ENCODE results near the gene EML3.

EML3 gene

DNA sequence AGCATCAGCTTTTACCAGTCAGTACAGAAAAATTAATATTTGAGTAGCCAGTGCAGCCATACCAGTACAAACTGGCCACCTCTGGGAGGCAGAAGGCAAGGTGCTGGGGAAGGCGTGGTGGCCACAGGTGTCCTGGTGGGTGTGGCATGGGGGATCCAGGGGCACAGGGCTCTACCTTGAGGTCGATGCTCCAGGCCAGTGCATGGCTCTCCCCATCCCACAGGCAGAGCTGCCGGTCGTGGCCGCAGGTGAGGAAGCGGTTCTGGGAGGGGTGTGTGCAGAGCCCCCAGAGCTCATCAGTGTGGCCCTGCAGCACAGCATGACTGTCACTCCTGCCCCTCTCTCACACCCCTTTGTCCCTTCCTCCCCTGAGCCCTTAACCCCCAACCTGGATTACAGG is 7.1 kb downstream of the EML3 start:
- H3K4me3 ChIP-seq (ENCODE audit: low read depth, low read length), result no peak overlapping the region
- H3K4me1 ChIP-seq, result no peaks in the 10 kb centered on the region
- no peaks in the 10 kb centered on the region for H3K9me3 ChIP-seq
- no peaks in the 10 kb centered on the region for H3K27me3 ChIP-seq
- DNase-seq, result no peak
- TF ChIP-seq, protein P1, sequence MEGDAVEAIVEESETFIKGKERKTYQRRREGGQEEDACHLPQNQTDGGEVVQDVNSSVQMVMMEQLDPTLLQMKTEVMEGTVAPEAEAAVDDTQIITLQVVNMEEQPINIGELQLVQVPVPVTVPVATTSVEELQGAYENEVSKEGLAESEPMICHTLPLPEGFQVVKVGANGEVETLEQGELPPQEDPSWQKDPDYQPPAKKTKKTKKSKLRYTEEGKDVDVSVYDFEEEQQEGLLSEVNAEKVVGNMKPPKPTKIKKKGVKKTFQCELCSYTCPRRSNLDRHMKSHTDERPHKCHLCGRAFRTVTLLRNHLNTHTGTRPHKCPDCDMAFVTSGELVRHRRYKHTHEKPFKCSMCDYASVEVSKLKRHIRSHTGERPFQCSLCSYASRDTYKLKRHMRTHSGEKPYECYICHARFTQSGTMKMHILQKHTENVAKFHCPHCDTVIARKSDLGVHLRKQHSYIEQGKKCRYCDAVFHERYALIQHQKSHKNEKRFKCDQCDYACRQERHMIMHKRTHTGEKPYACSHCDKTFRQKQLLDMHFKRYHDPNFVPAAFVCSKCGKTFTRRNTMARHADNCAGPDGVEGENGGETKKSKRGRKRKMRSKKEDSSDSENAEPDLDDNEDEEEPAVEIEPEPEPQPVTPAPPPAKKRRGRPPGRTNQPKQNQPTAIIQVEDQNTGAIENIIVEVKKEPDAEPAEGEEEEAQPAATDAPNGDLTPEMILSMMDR (IDR thresholded peaks at IDR 0.05; ENCODE audit: low read depth, low read length), result no peak
- no peaks in the 10 kb centered on the region for H3K36me3 ChIP-seq

DNA sequence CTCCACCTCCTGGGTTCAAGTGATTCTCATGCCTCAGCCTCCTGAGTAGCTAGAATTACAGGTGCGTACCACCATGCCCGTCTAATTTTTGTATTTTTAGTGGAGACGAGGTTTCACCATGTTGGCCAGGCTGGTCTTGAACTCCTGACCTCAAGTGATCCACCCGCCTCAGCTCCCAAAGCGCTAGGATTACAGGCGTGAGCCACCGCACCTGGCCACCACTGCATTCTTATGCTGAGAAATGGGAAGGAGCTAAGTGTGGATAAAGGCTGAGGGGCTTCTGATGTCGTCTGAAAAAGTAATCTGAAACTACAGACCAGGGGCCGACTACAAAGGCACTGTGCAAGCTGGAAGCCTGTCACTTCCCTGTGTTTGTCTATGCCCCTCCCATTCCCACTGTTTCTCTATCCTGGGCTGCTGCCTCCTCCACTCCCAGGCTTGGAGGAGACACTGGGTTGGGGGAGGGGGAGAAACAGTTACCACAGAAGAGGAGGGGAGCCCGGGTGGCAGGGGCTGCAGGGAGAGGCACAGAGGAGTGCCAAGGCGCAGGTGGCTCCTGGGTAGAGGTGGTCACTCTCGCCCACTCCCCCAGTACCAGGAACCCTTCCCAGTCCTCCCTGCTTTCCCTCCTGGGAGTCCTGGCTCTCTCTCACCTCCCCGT is 8.0 kb downstream of the EML3 start:
- no peaks in the 10 kb centered on the region for H3K27me3 ChIP-seq
- DNase-seq, result no peak
- H3K9me3 ChIP-seq, result no peaks in the 10 kb centered on the region
- TF ChIP-seq, protein P1 (IDR thresholded peaks at IDR 0.05; ENCODE audit: low read depth, low read length), result no peak
- no peak overlapping the region for H3K4me3 ChIP-seq (ENCODE audit: low read depth, low read length)
- peaks cover 3% of the 10 kb centered on the region; the same call in 1 of the 2 replicates for H3K36me3 ChIP-seq
- H3K4me1 ChIP-seq, result no peaks in the 10 kb centered on the region

DNA sequence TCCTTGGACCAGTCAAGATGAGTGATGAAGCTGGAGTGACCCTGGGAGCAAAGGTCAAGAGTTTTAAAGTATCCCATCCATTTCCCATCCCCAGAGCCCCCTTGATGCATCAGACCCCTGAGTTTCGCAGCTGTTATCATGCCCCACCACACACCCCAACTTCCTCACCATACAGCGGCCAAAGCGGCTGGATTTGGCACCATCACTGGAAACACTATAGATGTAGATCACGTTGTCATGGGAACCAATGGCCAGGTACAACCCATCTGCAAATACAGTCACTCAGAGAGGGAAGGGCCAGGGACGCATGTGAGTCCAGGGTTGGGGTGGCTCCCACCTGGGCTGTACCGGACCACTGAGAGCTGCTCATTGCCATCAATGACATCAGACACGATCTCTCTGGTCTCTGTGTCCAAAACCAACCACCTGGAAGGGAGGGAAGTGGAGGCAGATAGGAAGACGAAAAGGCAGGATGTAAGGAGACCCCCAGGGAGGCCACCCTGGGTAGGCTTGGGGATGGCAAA is 8.7 kb downstream of the EML3 start:
- H3K4me1 ChIP-seq, result no peaks in the 10 kb centered on the region
- no peak overlapping the region for H3K4me3 ChIP-seq (ENCODE audit: low read depth, low read length)
- H3K36me3 ChIP-seq, result peaks cover 3% of the 10 kb centered on the region; the same call in 1 of the 2 replicates
- no peaks in the 10 kb centered on the region for H3K9me3 ChIP-seq
- DNase-seq, result no peak
- no peaks in the 10 kb centered on the region for H3K27me3 ChIP-seq
- TF ChIP-seq, protein P1 (IDR thresholded peaks at IDR 0.05; ENCODE audit: low read depth, low read length), result no peak

DNA sequence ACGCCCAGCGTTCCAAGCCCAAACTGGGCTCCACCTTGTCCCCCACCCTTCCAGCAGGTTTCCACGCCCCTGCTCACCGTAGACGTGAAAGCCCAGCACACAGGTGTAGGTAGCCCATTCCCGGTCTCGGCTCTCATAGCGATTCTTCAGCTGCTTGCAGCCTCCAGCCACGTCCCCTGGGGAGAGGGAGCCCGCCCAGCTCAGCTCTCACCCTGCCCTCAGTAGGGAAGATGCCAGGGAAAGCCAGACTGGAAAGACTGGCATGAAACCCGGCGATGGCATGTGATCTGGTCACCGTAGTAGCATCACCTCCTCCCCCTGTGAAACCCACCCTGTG is 9.5 kb downstream of the EML3 start:
- H3K4me3 ChIP-seq (ENCODE audit: low read depth, low read length), result no peak overlapping the region
- no peaks in the 10 kb centered on the region for H3K27me3 ChIP-seq
- H3K4me1 ChIP-seq, result no peaks in the 10 kb centered on the region
- no peak for DNase-seq
- H3K36me3 ChIP-seq, result peaks cover 10% of the 10 kb centered on the region
- no peaks in the 10 kb centered on the region for H3K9me3 ChIP-seq
- TF ChIP-seq, protein P1 (IDR thresholded peaks at IDR 0.05; ENCODE audit: low read depth, low read length), result no peak

DNA sequence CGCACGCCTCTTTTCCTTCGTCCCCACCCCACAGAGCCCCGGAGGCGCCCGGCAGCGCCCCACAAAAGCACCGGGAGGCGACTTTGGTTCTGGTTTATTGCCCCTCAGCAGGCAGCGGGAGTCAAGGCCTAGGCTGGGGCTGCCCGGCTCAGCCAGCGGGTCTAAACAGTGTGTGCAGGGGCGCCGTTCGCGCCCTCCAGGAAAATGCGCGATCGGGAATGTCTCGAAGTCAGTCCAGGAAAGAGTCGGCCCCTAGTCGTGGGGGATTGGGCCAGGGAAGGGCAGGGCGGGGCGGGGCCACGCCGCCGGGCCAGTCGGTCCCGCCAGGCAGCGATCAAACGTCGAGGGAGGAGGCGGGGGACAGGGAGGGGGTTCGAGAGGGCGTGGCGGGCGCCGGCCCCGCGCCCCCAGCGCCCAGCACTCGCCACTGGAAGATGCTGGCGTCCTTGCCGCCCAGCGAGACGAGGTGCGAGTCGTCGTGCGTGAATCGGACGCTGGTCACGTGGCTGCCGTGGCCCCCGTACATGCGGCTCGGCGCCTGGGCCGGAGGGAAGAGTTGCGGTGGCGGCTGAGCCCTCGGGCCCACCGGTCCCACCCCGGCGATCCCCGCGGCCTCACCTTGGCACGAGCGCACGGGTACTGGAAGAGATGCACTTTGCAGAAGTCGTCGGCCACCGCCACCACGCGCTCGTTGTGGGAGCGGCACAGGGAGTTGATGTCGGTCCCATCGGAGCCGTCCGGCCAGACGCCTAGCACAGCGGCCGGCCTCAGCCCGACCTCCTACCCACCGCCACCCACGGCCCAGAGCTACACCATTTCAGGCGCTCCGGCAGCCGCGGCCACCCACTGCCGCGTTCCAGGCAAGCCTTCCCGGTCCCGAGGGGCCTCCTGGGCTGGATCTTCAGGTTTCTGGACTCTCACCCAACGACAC is 10.2 kb downstream of the EML3 start:
- Histone ChIP-seq H3K4me3 (ENCODE audit: low read depth, low read length) (no peak overlapping the region; the same call in 1 of the 2 replicates), H3K36me3 (peaks cover 16% of the 10 kb centered on the region), H3K27me3 (no peaks in the 10 kb centered on the region), H3K4me1 (no peaks in the 10 kb centered on the region), H3K9me3 (no peaks in the 10 kb centered on the region)
- DNase-seq, result no peak
- TF ChIP-seq, protein P1 (IDR thresholded peaks at IDR 0.05; ENCODE audit: low read depth, low read length), result no peak

Data from BE2C (cell line).